H1 (cell line): Measurements from ENCODE around the gene NNMT. TPM values are rescaled to one million over a fixed set of nuclear protein-coding genes. Genes with fewer than 3 reads are reported as not detected.

ENCODE experiments used
- CTCF ChIA-PET: fragments of 300-600 bp; sonication (Branson Sonifier 250); formaldehyde crosslinking; loops from one replicate; lab custom pipeline; 2021; ENCODE audit not compliant: partially characterized antibody; lab: Charles Lee
- POLR2A ChIA-PET: fragments of 300-600 bp; sonication (Branson Sonifier 250); formaldehyde crosslinking; loops from one replicate; lab custom pipeline; 2021; ENCODE audit warnings: inconsistent platforms; ENCODE audit not compliant: partially characterized antibody; lab: Charles Lee
- DNase-seq, 2 experiments: peaks; one replicate each; pipeline versions ENCODE4 v3.0.0 to v3.0.0-alpha.2; 2010 to 2022; ENCODE audit warnings: low spot score in 2 of 2, low read depth in 1 of 2, mixed read lengths in 1 of 2
- FAIRE-seq: peaks from 2 replicates; lab custom pipeline; 2011; peaks lifted over from hg19 to GRCh38; lab: Jason Lieb, UNC
- H2AFZ ChIP-seq: 2 replicates; pipeline ENCODE4 v1.8.1; 2012; ENCODE audit warnings: low read length, inconsistent platforms
- H2AK5ac ChIP-seq: 2 replicates; pipeline ENCODE4 v1.6.1; 2013; ENCODE audit warnings: low read depth, low read length
- H2BK120ac ChIP-seq: replicated peaks from 2 replicates; pipeline ENCODE3; 2013; ENCODE audit warnings: low read depth, low read length, inconsistent platforms
- H2BK12ac ChIP-seq: 2 replicates; pipeline ENCODE4 v1.6.1; 2013; ENCODE audit warnings: low read depth, low read length
- H2BK15ac ChIP-seq: 2 replicates; pipeline ENCODE4 v1.6.1; 2013; ENCODE audit warnings: low read length
- H2BK20ac ChIP-seq: 2 replicates; pipeline ENCODE4 v1.6.1; 2013; ENCODE audit warnings: low read length
- H2BK5ac ChIP-seq: 2 replicates; pipeline ENCODE4 v1.6.1; 2013; ENCODE audit warnings: low read depth, low read length
- H3K14ac ChIP-seq: 2 replicates; pipeline ENCODE4 v1.6.1; 2013; ENCODE audit warnings: inconsistent platforms; ENCODE audit not compliant: insufficient read length
- H3K18ac ChIP-seq: 2 replicates; pipeline ENCODE4 v1.6.1; 2013; ENCODE audit warnings: low read length; ENCODE audit errors: extremely low read depth
- H3K23ac ChIP-seq: 2 replicates; pipeline ENCODE4 v1.6.1; 2013; ENCODE audit warnings: inconsistent platforms; ENCODE audit not compliant: insufficient read length
- H3K23me2 ChIP-seq: 2 replicates; pipeline ENCODE4 v1.6.1; 2013; ENCODE audit warnings: low read depth, low read length
- H3K27ac ChIP-seq: 2 replicates; pipeline ENCODE4 v1.6.1; 2011; ENCODE audit warnings: low read depth, low read length, inconsistent platforms
- H3K27me3 ChIP-seq, 4 experiments: replicated peaks in 1 of 4; 1 replicate in 1 of 4; 2 replicates in 3 of 4; pipeline versions ENCODE4 v1.6.1 to v1.8.1; 2011 to 2013; ENCODE audit warnings: low read length in 3 of 4, mild to moderate bottlenecking in 3 of 4, inconsistent platforms in 2 of 4, mixed read lengths in 2 of 4, moderate library complexity in 1 of 4; ENCODE audit not compliant: control insufficient read depth in 3 of 4, insufficient read depth in 3 of 4; ENCODE audit errors: extremely low read depth in 1 of 4
- H3K36me3 ChIP-seq, 4 experiments: 2 replicates each; pipeline versions ENCODE4 v1.6.1 to v1.8.1; 2011 to 2013; ENCODE audit warnings: mild to moderate bottlenecking in 4 of 4, low read length in 3 of 4, moderate library complexity in 2 of 4, control low read depth in 1 of 4, inconsistent platforms in 1 of 4; ENCODE audit not compliant: insufficient read depth in 4 of 4, control insufficient read depth in 2 of 4
- H3K4ac ChIP-seq: replicated peaks from 2 replicates; pipeline ENCODE3; 2013; ENCODE audit warnings: low read length, low read depth, mixed read lengths, inconsistent platforms; ENCODE audit not compliant: insufficient read length
- H3K4me1 ChIP-seq, 4 experiments: replicated peaks in 1 of 4; 1 replicate in 1 of 4; 2 replicates in 3 of 4; pipeline versions ENCODE4 v1.6.1 to v1.8.1; 2011 to 2013; ENCODE audit warnings: low read length in 3 of 4, inconsistent platforms in 2 of 4, mixed read lengths in 1 of 4; ENCODE audit not compliant: insufficient read depth in 4 of 4, control insufficient read depth in 3 of 4
- H3K4me2 ChIP-seq, 2 experiments: 2 replicates each; pipeline versions ENCODE4 v1.6.1 to v1.8.1; 2011 to 2013; ENCODE audit warnings: low read depth in 2 of 2, low read length in 2 of 2, control low read depth in 1 of 2, inconsistent platforms in 1 of 2, mild to moderate bottlenecking in 1 of 2; ENCODE audit not compliant: insufficient read depth in 1 of 2
- H3K4me3 ChIP-seq, 4 experiments: fragments of 200-600, 300-600 bp in 1 of 4; sonication (generic), shearing (Covaris generic), sonication (Bioruptor Twin) in 1 of 4; 2 replicates each; pipeline versions ENCODE4 v1.5.1 to v1.8.1; 2011 to 2016; ENCODE audit warnings: low read length in 4 of 4, low read depth in 3 of 4, control low read depth in 2 of 4, inconsistent platforms in 2 of 4, mild to moderate bottlenecking in 2 of 4, mixed read lengths in 1 of 4, moderate library complexity in 1 of 4; ENCODE audit not compliant: insufficient read depth in 2 of 4; ENCODE audit errors: extremely low read depth in 1 of 4
- H3K56ac ChIP-seq: replicated peaks from 2 replicates; pipeline ENCODE3; 2013; ENCODE audit warnings: low read depth, mild to moderate bottlenecking, mixed read lengths, low read length, inconsistent platforms; ENCODE audit not compliant: insufficient read length
- H3K79me1 ChIP-seq: 2 replicates; pipeline ENCODE4 v1.6.1; 2013; ENCODE audit warnings: low read depth, low read length, control low read depth
- H3K79me2 ChIP-seq, 2 experiments: 2 replicates each; pipeline versions ENCODE4 v1.6.1 to v1.8.1; 2012 to 2013; ENCODE audit warnings: low read length in 2 of 2, mild to moderate bottlenecking in 2 of 2, inconsistent platforms in 1 of 2; ENCODE audit not compliant: insufficient read depth in 2 of 2, control insufficient read depth in 1 of 2
- H3K9ac ChIP-seq, 4 experiments: replicated peaks in 1 of 4; 1 replicate in 1 of 4; 2 replicates in 3 of 4; pipeline versions ENCODE4 v1.6.1 to v1.8.1; 2011 to 2013; ENCODE audit warnings: low read depth in 3 of 4, low read length in 3 of 4, control low read depth in 2 of 4, mild to moderate bottlenecking in 2 of 4, moderate library complexity in 2 of 4, inconsistent platforms in 1 of 4; ENCODE audit errors: extremely low read depth in 1 of 4
- H3K9me3 ChIP-seq, 2 experiments: 2 replicates each; pipeline versions ENCODE4 v1.6.1 to v1.8.1; 2012 to 2013; ENCODE audit warnings: mild to moderate bottlenecking in 2 of 2, moderate library complexity in 2 of 2, control low read depth in 1 of 2, inconsistent platforms in 1 of 2, low read depth in 1 of 2, low read length in 1 of 2, mixed read lengths in 1 of 2; ENCODE audit not compliant: insufficient read depth in 2 of 2
- H4K20me1 ChIP-seq, 2 experiments: replicated peaks in 1 of 2; 2 replicates each; pipeline versions ENCODE3 to v1.8.1; 2011 to 2013; ENCODE audit warnings: inconsistent platforms in 2 of 2, low read length in 2 of 2, mild to moderate bottlenecking in 1 of 2; ENCODE audit not compliant: insufficient read depth in 2 of 2, control insufficient read depth in 1 of 2
- H4K5ac ChIP-seq: 2 replicates; pipeline ENCODE4 v1.6.1; 2013; ENCODE audit warnings: low read length, low read depth, mixed read lengths, inconsistent platforms; ENCODE audit not compliant: insufficient read length
- H4K8ac ChIP-seq: 2 replicates; pipeline ENCODE4 v1.8.0; 2013; ENCODE audit warnings: mild to moderate bottlenecking, moderate library complexity, low read length, inconsistent platforms; ENCODE audit not compliant: insufficient read depth; ENCODE audit errors: extremely low read depth
- H4K91ac ChIP-seq: replicated peaks from 2 replicates; pipeline ENCODE3; 2013; ENCODE audit warnings: low read length, mixed read lengths, inconsistent platforms; ENCODE audit not compliant: insufficient read length
- PHF8 ChIP-seq: fragments of 200-600 bp; sonication (generic); conservative IDR thresholded peaks from 2 replicates; pipeline ENCODE4 v1.7.1; 2012; ENCODE audit warnings: low read depth, mild to moderate bottlenecking, inconsistent platforms, low read length, moderate library complexity
- RAD21 ChIP-seq, 2 experiments: IDR thresholded peaks in 1 of 2; conservative IDR thresholded peaks in 1 of 2; 2 replicates each; pipeline ENCODE4 v1.6.1; 2011; ENCODE audit warnings: low read depth in 2 of 2, low read length in 2 of 2, improper control_type of control experiment in 1 of 2, inconsistent platforms in 1 of 2, mild to moderate bottlenecking in 1 of 2, moderate library complexity in 1 of 2
- WGBS, 2 experiments: shearing (Covaris generic) in 1 of 2; methylation state at CpG; one replicate each; pipeline versions ENCODE4 v1.1.6 to v1.1.7; 2013 to 2015; ENCODE audit warnings: low lambda C conversion rate in 2 of 2, mixed read lengths in 2 of 2, inconsistent platforms in 1 of 2, low coverage in 1 of 2, missing lambda C conversion rate in 1 of 2; ENCODE audit not compliant: insufficient replicate concordance in 2 of 2, insufficient coverage in 1 of 2, insufficient read length in 1 of 2; ENCODE audit errors: extremely low coverage in 1 of 2, missing lambda C conversion rate in 1 of 2; 5-methylcytosine and 5-hydroxymethylcytosine counted together
- polyA plus RNA-seq, 7 experiments: library from polyadenylated mRNA; depleted of rRNA in 3 of 7; stranded (reverse) in 5 of 7; unstranded in 2 of 7; fragments of >200 nt in 5 of 7; fragments of 200-250 nt in 2 of 7; gene quantifications; 1 replicate in 5 of 7; 2 replicates in 1 of 7; 4 replicates in 1 of 7; pipeline versions ENCODE4 v1.2.1 to v1.2.3, GENCODE V29; 2011 to 2013; ENCODE audit warnings: missing spikeins in 2 of 7, mixed read lengths in 2 of 7
- total RNA-seq: library from RNA; stranded (reverse); fragmentation: NEBNext Ultra II Directional; extraction: Animal tissue kit (Norgen Biotek cat#: 25700); gene quantifications from 2 replicates; pipeline ENCODE4 v1.2.1, GENCODE V29; 2021

NNMT gene
- total and polyA plus RNA-seq, 2 of the 8 experiments (the other 6 are each of a cell fraction or from before 2014, with no cell fraction given), result not detected

DNA sequence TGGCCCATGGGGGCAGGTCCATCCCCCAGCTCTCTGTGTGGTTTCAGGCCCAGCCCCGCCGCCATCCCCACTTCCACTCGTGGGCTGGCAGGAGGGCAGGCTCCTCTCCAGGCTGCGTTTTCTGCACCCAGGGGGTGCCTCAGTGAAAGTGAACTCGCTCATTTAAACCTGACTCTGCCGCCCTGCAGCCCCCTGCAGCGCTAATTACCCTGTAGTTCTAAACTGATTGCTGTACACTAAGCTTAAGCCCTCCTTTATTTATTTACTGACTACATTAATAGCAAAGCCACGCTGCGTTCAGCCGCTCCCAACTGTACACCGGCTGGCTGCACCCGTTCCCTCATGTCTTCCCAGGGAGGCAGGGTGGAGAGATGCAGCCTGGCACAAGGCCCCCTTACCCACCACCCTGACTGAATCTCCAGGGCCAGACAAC lies 36.6 kb upstream of the NNMT start:
- H2BK20ac ChIP-seq, result no peak overlapping the region
- TF ChIP-seq PHF8 (no peak), RAD21 (IDR thresholded peaks at IDR 0.05 in 1 of 2, conservative IDR thresholded peaks at IDR 0.05 in 1 of 2; ENCODE audit: low read depth in 2 of 2, low read length in 2 of 2) (no peak)
- TF ChIP-seq, all 59 proteins: peak for 0
- Histone ChIP-seq H3K4me2 (no peak overlapping the region), H3K79me1 (no peaks in the 10 kb centered on the region), H3K18ac (no peak overlapping the region), H2AFZ (no peak overlapping the region), H3K56ac (no peak overlapping the region), H3K23me2 (no peaks in the 10 kb centered on the region; the same call in 1 of the 2 replicates), H3K23ac (no peak overlapping the region), H2BK5ac (no peak overlapping the region), H3K79me2 (no peaks in the 10 kb centered on the region), H3K9me3 (no peaks in the 10 kb centered on the region), H4K8ac (no peak overlapping the region), H4K5ac (no peak overlapping the region), H4K91ac (no peak overlapping the region), H3K27me3 (no peaks in the 10 kb centered on the region), H3K27ac (no peak overlapping the region), H3K14ac (no peak overlapping the region), H2BK12ac (no peak overlapping the region), H3K4ac (no peak overlapping the region), H2BK15ac (no peak overlapping the region), H3K9ac (no peak overlapping the region), H3K36me3 (no peaks in the 10 kb centered on the region), H3K4me1 (no peaks in the 10 kb centered on the region; a peak in 2 of 7 replicates), H3K4me3 (no peak overlapping the region), H2AK5ac (no peak overlapping the region), H2BK120ac (no peak overlapping the region), H4K20me1 (no peaks in the 10 kb centered on the region)
- FAIRE-seq (no peak), DNase-seq (no peak)
- CTCF ChIA-PET, result interaction anchor here (0.6 to 12.0 kb wide), 31 partner anchors 15 to 453 kb away, joined by 3 to 280 read pairs (median 9); partner anchors contain the start of genes HTR3A and HTR3B
- 91% methylated on average over 12 of the region's 12 CpGs; no CpG with 5 or more reads in 1 of the 2 experiments for WGBS, 2 experiments
- POLR2A ChIA-PET, result interaction anchor here (0.6 to 1.6 kb wide), 2 partner anchors 266 to 508 kb away, joined by 3 to 8 read pairs; no protein-coding TSS in a partner anchor
